ENCODE data around the gene DOCK9.

GRCh38 chr13:98896868-98897144, 81.1 kb downstream of the DOCK9 start:
- TF ChIP-seq CTCF (IDR thresholded peaks at IDR 0.05), result no peak
- no peak for TF ChIP-seq POLR2A (IDR thresholded peaks at IDR 0.05)

All from ovary (tissue), 3 donors.